Suprapubic skin (tissue), 4 donors: ENCODE results near the gene PNMA8A. TPM values are rescaled to one million over a fixed set of nuclear protein-coding genes. Genes with fewer than 3 reads are reported as not detected.

Source experiments
- DNase-seq, 2 donors: peaks; one replicate each; pipeline ENCODE4 v3.0.0-alpha.2; 2019; ENCODE audit warnings: low spot score in 2 of 2
- H3K27ac ChIP-seq: fragments of 200-600 bp; sonication (generic); one replicate; pipeline ENCODE4 v1.5.1; 2019
- H3K27me3 ChIP-seq: fragments of 200-600 bp; sonication (generic); one replicate; pipeline ENCODE4 v1.5.1; 2019
- H3K36me3 ChIP-seq: fragments of 200-600 bp; sonication (generic); one replicate; pipeline ENCODE4 v1.5.1; 2019
- H3K4me1 ChIP-seq: fragments of 200-600 bp; sonication (generic); one replicate; pipeline ENCODE4 v1.5.1; 2019
- H3K4me3 ChIP-seq: fragments of 200-600 bp; sonication (generic); one replicate; pipeline ENCODE4 v1.5.1; 2019; ENCODE audit warnings: mild to moderate bottlenecking
- H3K9me3 ChIP-seq: fragments of 200-600 bp; sonication (generic); one replicate; pipeline ENCODE4 v1.5.1; 2019
- CTCF ChIP-seq, 2 donors: fragments of 200-600 bp in 1 of 2; fragments of 450-650 bp in 1 of 2; sonication (generic) in 1 of 2; IDR thresholded peaks; one replicate each; pipeline ENCODE4 v1.5.1; 2016 to 2019; ENCODE audit warnings: antibody characterized with exemption in 2 of 2, mild to moderate bottlenecking in 1 of 2, moderate library complexity in 1 of 2
- EP300 ChIP-seq: sonication (generic); formaldehyde crosslinking; IDR thresholded peaks from one replicate; pipeline ENCODE4 v1.6.1; 2017; ENCODE audit warnings: antibody characterized with exemption
- POLR2A ChIP-seq, 2 donors: fragments of 450-650 bp; IDR thresholded peaks; one replicate each; pipeline ENCODE4 v1.6.1; 2017; ENCODE audit warnings: antibody characterized with exemption in 2 of 2, mild to moderate bottlenecking in 2 of 2, moderate library complexity in 2 of 2
- POLR2AphosphoS5 ChIP-seq, 3 donors: sonication (generic); formaldehyde crosslinking; IDR thresholded peaks; one replicate each; pipeline ENCODE4 v1.6.1; 2017; ENCODE audit warnings: antibody characterized with exemption in 3 of 3
- WGBS: methylation state at CpG from one replicate; pipeline ENCODE4 v1.1.5; 2018; 5-methylcytosine and 5-hydroxymethylcytosine counted together
- total RNA-seq, 4 donors: library from RNA; depleted of rRNA; stranded (reverse); fragments of >200 nt; gene quantifications; one replicate each; pipeline ENCODE4 v1.1.0, GENCODE V29; 2016

PNMA8A gene
- total RNA-seq, 4 donors from 2014 or later, result 0.72 to 3.9 (median 1.4) TPM

- WGBS, result 61% methylated on average over 7 of the region's 7 CpGs
- H3K4me3 ChIP-seq, result no peak overlapping the region
- H3K27ac ChIP-seq, result no peak overlapping the region
- H3K27me3 ChIP-seq, result no peaks in the 10 kb centered on the region
- peak in 1 of 2 donors; percentile 4 for DNase-seq
- no peaks in the 10 kb centered on the region for H3K36me3 ChIP-seq
- H3K9me3 ChIP-seq, result no peaks in the 10 kb centered on the region
- peaks cover 12% of the 10 kb centered on the region for H3K4me1 ChIP-seq
- TF ChIP-seq EP300, result no peak
- no peak for TF ChIP-seq CTCF (IDR thresholded peaks at IDR 0.05)
- TF ChIP-seq POLR2A (IDR thresholded peaks at IDR 0.05), result no peak
- no peak for TF ChIP-seq POLR2AphosphoS5 (IDR thresholded peaks at IDR 0.05)
Measured at GRCh38 chr19:46449228-46449627, 22.1 kb downstream of the PNMA8A start.

- Histone ChIP-seq H3K27ac (no peak overlapping the region), H3K4me1 (peaks cover 12% of the 10 kb centered on the region), H3K4me3 (no peak overlapping the region), H3K9me3 (no peaks in the 10 kb centered on the region), H3K36me3 (no peaks in the 10 kb centered on the region), H3K27me3 (no peaks in the 10 kb centered on the region)
- no peak for TF ChIP-seq POLR2AphosphoS5 (IDR thresholded peaks at IDR 0.05)
- TF ChIP-seq POLR2A (IDR thresholded peaks at IDR 0.05), result no peak
- no peak for TF ChIP-seq CTCF (IDR thresholded peaks at IDR 0.05)
- no peak for TF ChIP-seq EP300
- 73% methylated on average over 10 of the region's 10 CpGs for WGBS
- no peak for DNase-seq
Measured at GRCh38 chr19:46448601-46449000, 22.8 kb downstream of the PNMA8A start.

- H3K27me3 ChIP-seq, result no peaks in the 10 kb centered on the region
- WGBS, result 82% methylated on average over 5 of the region's 5 CpGs
- DNase-seq, result no peak
- TF ChIP-seq POLR2AphosphoS5 (IDR thresholded peaks at IDR 0.05), result no peak
- TF ChIP-seq POLR2A (IDR thresholded peaks at IDR 0.05), result no peak
- TF ChIP-seq CTCF (IDR thresholded peaks at IDR 0.05), result no peak
- TF ChIP-seq EP300, result no peak
- H3K4me3 ChIP-seq, result no peak overlapping the region
- H3K4me1 ChIP-seq, result peaks cover 17% of the 10 kb centered on the region
- H3K9me3 ChIP-seq, result no peaks in the 10 kb centered on the region
- no peaks in the 10 kb centered on the region for H3K36me3 ChIP-seq
- H3K27ac ChIP-seq, result no peak overlapping the region
Measured at GRCh38 chr19:46447824-46448223, 23.5 kb downstream of the PNMA8A start.

- Histone ChIP-seq H3K4me1 (peaks cover 14% of the 10 kb centered on the region), H3K4me3 (no peak overlapping the region), H3K9me3 (no peaks in the 10 kb centered on the region), H3K27ac (no peak overlapping the region), H3K27me3 (no peaks in the 10 kb centered on the region), H3K36me3 (no peaks in the 10 kb centered on the region)
- TF ChIP-seq CTCF (IDR thresholded peaks at IDR 0.05) (no peak), POLR2A (IDR thresholded peaks at IDR 0.05) (no peak), EP300 (no peak), POLR2AphosphoS5 (IDR thresholded peaks at IDR 0.05) (no peak)
- DNase-seq, result no peak
- WGBS, result 55% methylated on average over 3 of the region's 3 CpGs
Measured at GRCh38 chr19:46447006-46447405, 24.4 kb downstream of the PNMA8A start.

- Histone ChIP-seq H3K36me3 (no peaks in the 10 kb centered on the region), H3K4me1 (peaks cover 8% of the 10 kb centered on the region), H3K9me3 (no peaks in the 10 kb centered on the region), H3K27me3 (no peaks in the 10 kb centered on the region), H3K27ac (no peak overlapping the region), H3K4me3 (no peak overlapping the region)
- TF ChIP-seq POLR2A (IDR thresholded peaks at IDR 0.05) (no peak), POLR2AphosphoS5 (IDR thresholded peaks at IDR 0.05) (no peak), CTCF (IDR thresholded peaks at IDR 0.05) (no peak), EP300 (no peak)
- DNase-seq, result no peak
- WGBS, result 82% methylated on average over 15 of the region's 15 CpGs
Measured at GRCh38 chr19:46446021-46446420, 25.3 kb downstream of the PNMA8A start.
